Inferior parietal cortex (tissue), 1 donor: ENCODE data around the gene HEG1.

Source experiments
- DNase-seq: peaks from one replicate; pipeline ENCODE4 v3.0.0-alpha.2; 2016; ENCODE audit errors: extremely low spot score

Gene HEG1

GRCh38 chr3:124942613-124943012 lies 113.2 kb downstream of the HEG1 start:
- no peak for DNase-seq

GRCh38 chr3:124941771-124942170 lies 114.0 kb downstream of the HEG1 start:
- no peak for DNase-seq

DNA sequence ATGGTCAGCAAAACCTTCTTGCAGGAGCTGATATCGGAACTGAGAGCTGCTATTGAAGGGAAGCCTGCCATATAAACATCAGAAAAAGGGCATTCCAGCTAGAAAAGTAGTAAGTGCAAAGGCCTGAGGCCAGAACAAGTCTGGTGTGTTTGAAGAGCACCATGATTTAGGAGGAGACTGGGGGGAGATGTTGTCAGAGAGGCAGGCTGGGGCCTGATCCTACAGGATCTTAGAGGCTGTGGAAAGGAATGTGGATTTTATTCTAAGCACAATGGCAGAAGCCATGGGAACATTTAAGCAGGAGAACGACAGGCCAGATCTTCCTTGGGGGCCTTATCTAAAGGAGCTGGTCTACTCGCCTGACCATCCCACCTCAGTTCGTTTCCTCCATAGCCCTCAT lies 116.1 kb downstream of the HEG1 start:
- no peak for DNase-seq

DNA sequence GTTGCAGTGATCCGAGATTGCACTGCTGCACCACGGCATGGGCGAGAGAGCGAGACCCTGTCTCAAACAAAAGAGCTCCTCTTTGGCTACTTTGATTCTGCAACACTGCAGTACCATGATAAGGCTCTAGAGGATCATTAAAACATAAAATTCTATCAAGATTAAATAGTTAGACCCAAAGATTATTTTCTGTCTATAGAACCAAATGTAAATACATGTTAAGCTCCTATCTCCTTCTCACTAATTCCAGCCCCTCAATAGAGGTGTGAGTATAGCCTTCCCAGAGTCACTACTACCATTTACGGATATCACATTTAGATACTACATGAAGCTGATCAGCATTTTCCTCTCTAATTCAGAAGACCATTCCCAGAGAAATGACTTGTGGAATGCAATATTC lies 116.9 kb downstream of the HEG1 start:
- no peak for DNase-seq

DNA sequence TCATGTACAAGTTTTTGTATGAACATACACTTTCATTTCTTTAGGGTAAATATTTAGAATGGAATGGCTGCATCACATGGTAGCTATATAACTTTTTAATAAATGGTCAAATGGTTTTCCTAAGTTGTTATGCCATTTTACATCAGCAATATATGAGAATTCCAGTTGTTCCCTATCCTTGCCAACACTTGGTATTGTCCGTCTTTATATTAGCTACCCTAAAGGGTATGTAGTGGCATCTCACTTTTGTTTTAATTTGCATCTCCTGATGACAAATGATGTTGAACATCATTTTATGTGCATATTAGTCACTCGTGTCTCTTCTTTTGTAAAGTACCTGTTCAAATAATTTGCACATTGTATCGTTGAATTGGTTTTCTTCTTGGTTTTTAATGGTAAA lies 118.7 kb downstream of the HEG1 start:
- DNase-seq, result no peak

DNA sequence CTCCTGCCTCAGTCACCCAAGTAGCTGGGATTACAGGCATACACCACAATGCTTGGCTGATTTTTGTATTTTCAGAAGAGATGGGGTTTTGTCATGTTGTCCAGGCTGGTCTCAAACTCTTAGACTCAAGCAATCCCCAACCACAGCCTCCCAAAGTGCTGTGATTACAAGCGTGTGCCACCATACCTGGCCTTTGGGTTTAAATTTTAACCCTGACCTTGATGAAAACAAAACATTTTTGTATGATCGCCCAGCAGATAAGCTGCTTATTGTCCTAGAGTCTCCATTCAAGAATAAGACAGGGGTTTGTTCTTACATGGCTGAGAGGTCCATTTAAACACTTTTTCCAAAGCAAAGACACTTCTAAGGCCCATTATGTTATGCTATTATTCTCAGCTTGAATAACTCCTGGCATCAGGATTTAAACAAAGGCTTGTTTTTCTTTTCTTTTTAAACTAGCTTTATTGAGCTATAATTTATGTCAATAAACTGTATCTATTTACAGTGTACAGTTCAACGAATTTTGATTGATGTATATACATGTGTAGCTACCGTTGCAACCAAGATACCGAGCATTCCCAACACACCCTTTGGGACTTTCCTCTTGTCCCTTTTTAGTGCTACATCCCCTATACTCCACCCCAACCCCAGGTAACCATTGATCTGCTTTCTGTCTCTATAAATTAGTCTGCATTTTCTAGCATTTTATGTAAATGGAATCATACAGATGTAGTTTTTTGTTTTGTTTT lies 119.8 kb downstream of the HEG1 start:
- no peak for DNase-seq

- DNase-seq, result no peak
Observed at GRCh38 chr3:124935264-124935663, 120.5 kb downstream of the HEG1 start.

GRCh38 chr3:124934577-124934976 lies 121.2 kb downstream of the HEG1 start, which contains the start of gene MUC13:
TSS of gene MUC13 (minus strand) at chr3:124934751. CDS start at chr3:124934712, 39 bp downstream.
- no peak for DNase-seq

GRCh38 chr3:124928333-124929202 lies 127.2 kb downstream of the HEG1 start:
- DNase-seq, result peak; percentile 74

GRCh38 chr3:124927574-124928045 lies 128.2 kb downstream of the HEG1 start:
- DNase-seq, result no peak

GRCh38 chr3:124926426-124927101 lies 129.2 kb downstream of the HEG1 start:
- no peak for DNase-seq

GRCh38 chr3:124924741-124925140 lies 131.1 kb downstream of the HEG1 start:
- DNase-seq, result no peak

- no peak for DNase-seq
Observed at GRCh38 chr3:124923833-124924232, 132.0 kb downstream of the HEG1 start.

DNA sequence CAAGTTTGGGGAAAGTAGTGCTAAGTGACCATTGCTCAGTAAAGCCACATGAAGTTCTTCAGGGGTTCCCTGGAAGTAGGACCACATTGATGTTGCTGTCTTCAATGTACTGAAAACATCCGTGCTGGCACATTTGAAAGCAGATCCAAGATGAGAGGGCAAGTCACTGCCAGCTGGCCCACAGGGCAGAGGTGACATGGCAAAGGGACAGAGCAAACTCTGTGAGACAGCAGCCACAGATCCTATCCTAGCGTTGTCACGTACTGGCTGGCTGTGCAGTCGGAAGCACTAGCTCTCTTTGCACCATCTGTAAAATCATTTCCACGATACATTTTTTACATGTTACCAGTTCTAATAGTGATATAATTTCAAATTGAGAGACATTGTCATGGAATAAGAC lies 135.1 kb downstream of the HEG1 start:
- no peak for DNase-seq

DNA sequence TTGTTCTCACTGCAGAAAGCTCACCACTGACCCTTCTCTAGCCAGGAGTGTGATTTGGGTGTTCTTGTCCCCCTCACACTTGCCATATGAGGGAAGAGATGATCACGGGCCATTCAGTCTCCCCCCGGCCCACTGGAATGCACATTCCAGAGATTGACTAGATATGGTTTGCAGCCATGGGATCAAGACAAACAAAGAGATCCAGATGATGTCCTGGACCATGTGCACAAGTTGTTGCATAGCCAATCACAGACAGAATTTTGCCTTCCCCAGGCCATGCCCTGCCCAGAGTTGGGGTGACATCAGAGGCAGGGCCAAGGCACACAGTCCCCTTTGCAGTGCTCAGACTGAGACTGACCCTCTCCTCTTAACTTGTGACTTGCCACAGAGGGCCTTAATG lies 136.0 kb downstream of the HEG1 start:
- no peak for DNase-seq

- no peak for DNase-seq
Observed at GRCh38 chr3:124918524-124918923, 137.3 kb downstream of the HEG1 start.

DNA sequence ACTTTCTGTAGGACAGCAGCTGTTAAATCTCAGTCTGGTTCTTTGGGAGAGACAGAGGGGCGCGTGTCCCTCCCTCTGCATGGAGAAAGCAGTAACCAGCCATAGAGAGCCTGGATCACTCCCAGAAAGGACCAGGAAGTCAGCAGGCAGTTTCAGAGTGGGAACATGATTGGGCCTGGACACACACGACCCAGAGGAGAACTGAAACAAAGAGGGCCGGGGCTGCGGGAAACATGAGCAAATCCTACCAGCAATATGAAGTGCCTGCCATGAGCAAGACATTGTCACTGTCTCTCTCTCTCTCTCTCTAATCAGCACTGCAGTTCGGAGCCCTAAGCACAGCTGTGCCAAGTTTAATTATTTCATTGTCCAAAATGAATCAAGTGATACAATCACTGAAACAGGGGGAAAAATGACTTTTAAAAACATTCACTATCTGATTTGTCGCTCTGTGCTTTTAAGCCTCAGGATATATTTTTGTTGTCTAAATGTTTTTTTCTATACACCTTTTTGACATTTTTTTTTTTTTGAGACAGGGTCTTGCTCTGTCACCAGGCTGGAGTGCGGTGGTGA lies 138.9 kb downstream of the HEG1 start:
- DNase-seq, result no peak
